ENCODE data around the gene ZNF622.
"Not testable (repeated sequence)": the region's sequence is repeated elsewhere in the genome, so short reads cannot be mapped to it uniquely, and the experiment has no call there.

The ZNF622 gene

GRCh38 chr5:16453609-16454008 is 12.0 kb downstream of the ZNF622 start:
- in situ Hi-C loops (cut with HindIII; ENCODE audit: low pct_ligation_motif_present, low pct_unique_long_range_greater_than_20kb, low sequenced_read_pairs) = no loop called here
- DNase-seq = no peak

DNA sequence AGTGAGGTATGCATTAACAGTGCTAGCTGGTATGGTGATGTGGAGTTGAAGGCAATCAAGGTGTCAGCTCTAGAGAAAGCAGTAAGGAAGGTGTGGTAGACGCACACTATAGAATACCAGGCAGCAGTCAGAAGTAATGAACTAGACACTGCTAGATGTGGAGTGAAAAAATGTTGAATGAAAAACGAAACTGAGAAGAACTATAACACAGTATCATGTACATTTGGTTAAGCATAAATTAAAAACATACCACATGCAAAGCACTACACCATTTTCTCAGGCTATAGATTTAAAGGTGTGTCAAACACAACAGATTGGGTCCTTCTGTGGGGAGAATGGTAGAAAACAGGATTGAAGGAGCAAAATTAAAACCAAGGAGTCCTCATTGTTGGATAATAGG is 15.4 kb downstream of the ZNF622 start:
- no peak for DNase-seq
- in situ Hi-C loops (cut with HindIII; ENCODE audit: low pct_ligation_motif_present, low pct_unique_long_range_greater_than_20kb, low sequenced_read_pairs) = no loop called here

DNA sequence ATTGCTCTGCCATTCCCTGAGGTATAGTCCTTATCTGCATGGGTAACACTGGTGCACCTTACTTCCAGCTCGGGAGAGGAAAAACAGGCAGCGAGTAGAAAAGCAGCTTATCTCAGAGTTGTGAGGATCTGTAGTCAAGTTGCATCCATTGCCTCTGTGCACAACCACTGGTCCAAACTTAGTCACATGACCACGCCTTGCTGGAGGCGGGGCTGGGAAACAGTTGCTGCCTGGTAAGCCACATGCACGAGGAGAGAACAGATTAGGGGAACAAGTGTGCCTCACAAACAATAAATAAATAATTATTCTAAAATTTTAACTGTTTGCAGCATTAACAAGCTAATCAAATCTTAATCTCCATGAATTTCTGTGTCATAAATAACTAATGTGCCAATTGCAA is 18.6 kb downstream of the ZNF622 start:
- DNase-seq = no peak
- in situ Hi-C loops (cut with HindIII; ENCODE audit: low pct_ligation_motif_present, low pct_unique_long_range_greater_than_20kb, low sequenced_read_pairs) = no loop called here

GRCh38 chr5:16437977-16438376 is 27.6 kb downstream of the ZNF622 start:
- DNase-seq = peak; percentile 9
- in situ Hi-C loops (cut with HindIII; ENCODE audit: low pct_ligation_motif_present, low pct_unique_long_range_greater_than_20kb, low sequenced_read_pairs) = no loop called here

DNA sequence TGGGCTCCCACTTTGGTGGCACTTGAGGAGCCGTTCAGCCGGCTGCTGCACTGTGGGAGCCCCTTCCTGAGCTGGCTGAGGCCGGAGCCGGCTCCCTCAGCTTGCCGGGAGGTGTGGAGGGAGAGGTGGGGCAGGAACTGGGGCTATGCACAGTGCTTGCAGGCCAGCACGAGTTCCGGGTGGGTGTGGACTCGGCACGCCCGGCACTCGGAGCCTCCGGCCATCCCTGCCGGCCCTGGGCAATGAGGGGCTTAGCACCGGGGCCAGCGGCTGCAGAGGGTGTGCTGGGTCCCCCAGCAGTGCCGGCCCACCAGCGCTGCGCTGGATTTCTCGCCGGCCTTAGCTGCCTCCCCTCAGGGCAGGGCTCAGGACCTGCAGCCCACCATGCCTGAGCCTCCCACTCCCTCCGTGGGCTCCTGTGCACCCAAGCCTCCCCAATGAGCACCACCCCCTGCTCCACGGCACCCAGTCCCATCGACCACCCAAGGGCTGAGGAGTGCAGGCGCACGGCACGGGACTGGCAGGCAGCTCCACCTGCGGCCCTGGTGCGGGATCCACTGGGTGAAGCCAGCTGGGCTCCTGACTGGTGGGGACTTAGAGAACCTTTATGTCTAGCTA is 29.4 kb downstream of the ZNF622 start:
- DNase-seq; in situ Hi-C loops (cut with HindIII; ENCODE audit: low pct_ligation_motif_present, low pct_unique_long_range_greater_than_20kb, low sequenced_read_pairs): not testable (repeated sequence)

GRCh38 chr5:16431490-16431889 is 34.1 kb downstream of the ZNF622 start:
- in situ Hi-C loops (cut with HindIII; ENCODE audit: low pct_ligation_motif_present, low pct_unique_long_range_greater_than_20kb, low sequenced_read_pairs) = no loop called here
- DNase-seq = no peak

GRCh38 chr5:16430349-16431089 is 35.1 kb downstream of the ZNF622 start:
- in situ Hi-C loops (cut with HindIII; ENCODE audit: low pct_ligation_motif_present, low pct_unique_long_range_greater_than_20kb, low sequenced_read_pairs) = no loop called here

GRCh38 chr5:16428359-16428758 is 37.2 kb downstream of the ZNF622 start:
- in situ Hi-C loops (cut with HindIII; ENCODE audit: low pct_ligation_motif_present, low pct_unique_long_range_greater_than_20kb, low sequenced_read_pairs) = no loop called here
- DNase-seq = no peak

More at GRCh38 chr5:16430349-16431089, 35.1 kb downstream of the ZNF622 start:
- DNase-seq = no peak

- in situ Hi-C loops (cut with HindIII; ENCODE audit: low pct_ligation_motif_present, low pct_unique_long_range_greater_than_20kb, low sequenced_read_pairs) = no loop called here
- DNase-seq = no peak
Measured at GRCh38 chr5:16427587-16427986, 38.0 kb downstream of the ZNF622 start.

GRCh38 chr5:16418471-16418922 is 47.1 kb downstream of the ZNF622 start:
- in situ Hi-C loops (cut with HindIII; ENCODE audit: low pct_ligation_motif_present, low pct_unique_long_range_greater_than_20kb, low sequenced_read_pairs) = no loop called here
- no peak for DNase-seq

- DNase-seq = no peak
- in situ Hi-C loops (cut with HindIII; ENCODE audit: low pct_ligation_motif_present, low pct_unique_long_range_greater_than_20kb, low sequenced_read_pairs) = no loop called here
Measured at GRCh38 chr5:16417398-16418074, 48.1 kb downstream of the ZNF622 start.

GRCh38 chr5:16414861-16415260 is 50.7 kb downstream of the ZNF622 start:
- in situ Hi-C loops (cut with HindIII; ENCODE audit: low pct_ligation_motif_present, low pct_unique_long_range_greater_than_20kb, low sequenced_read_pairs) = no loop called here
- DNase-seq = no peak

DNA sequence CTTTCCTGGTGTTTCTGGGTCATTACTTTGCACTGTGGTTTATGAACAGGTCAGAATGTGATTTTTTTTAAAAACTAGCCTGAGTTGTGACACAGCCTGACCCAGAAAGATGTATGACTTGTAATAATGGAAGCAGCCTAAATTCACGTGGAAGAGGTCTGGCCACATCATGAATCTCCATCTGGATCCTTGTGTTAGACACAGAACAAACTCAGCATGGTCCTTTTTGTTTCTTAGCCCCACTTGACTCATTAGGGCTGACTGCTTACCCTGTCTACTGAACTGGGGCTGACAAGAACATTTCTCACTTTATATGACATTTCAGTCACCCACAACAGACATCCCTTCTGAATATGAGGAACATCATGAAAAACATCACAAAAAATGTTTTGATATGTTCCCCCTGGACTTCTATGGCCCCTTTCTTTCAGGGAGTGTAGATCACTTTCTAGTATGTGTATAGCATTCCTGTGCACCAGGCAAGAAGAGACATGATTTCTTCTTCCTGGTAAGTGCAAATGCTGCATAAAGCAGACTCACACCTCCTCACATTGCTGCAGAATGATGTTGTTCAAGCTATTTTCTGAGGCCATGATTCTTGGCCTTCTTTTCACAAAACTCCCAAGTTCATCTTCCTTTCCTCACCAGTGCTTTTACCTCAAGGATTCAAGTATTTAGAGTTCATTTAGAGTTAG is 52.3 kb downstream of the ZNF622 start:
- DNase-seq = no peak
- in situ Hi-C loops (cut with HindIII; ENCODE audit: low pct_ligation_motif_present, low pct_unique_long_range_greater_than_20kb, low sequenced_read_pairs) = no loop called here

GRCh38 chr5:16412556-16412955 is 53.0 kb downstream of the ZNF622 start:
- DNase-seq = no peak
- in situ Hi-C loops (cut with HindIII; ENCODE audit: low pct_ligation_motif_present, low pct_unique_long_range_greater_than_20kb, low sequenced_read_pairs) = no loop called here

DNA sequence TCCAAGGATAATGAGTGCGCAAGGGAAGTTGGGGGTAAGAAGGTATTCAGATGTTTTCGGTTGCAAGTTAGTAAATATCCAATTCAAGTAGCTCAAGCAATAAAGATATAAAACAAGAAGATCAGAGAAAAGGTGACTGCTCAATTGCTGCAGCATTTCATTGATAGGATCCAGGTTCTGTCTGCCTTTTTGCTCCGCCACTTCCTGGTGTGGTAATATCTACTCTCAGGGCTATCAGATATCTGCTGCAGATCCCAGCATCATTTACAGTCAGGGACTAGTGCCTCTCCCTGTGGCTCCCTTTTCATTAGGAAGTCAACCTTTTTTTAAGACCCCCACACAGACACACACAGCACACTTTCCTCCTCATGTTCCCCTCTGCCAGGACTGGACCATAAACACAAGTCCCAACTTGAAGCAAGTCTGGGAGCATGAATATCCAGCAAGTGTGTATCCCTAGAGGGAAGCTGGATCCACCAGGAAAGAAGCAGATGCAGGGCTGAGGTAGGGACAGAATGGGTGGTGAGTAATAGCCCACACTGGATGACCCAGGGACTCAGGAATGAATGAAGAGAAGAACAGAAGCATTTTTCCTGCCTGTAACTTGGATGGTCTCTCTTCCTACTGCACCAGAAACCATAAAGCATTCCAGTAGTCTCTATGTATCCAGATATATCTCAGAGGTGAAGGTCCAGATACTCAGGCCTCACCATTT is 53.7 kb downstream of the ZNF622 start:
- DNase-seq = no peak
- in situ Hi-C loops (cut with HindIII; ENCODE audit: low pct_ligation_motif_present, low pct_unique_long_range_greater_than_20kb, low sequenced_read_pairs) = no loop called here

GRCh38 chr5:16411235-16411634 is 54.4 kb downstream of the ZNF622 start:
- in situ Hi-C loops (cut with HindIII; ENCODE audit: low pct_ligation_motif_present, low pct_unique_long_range_greater_than_20kb, low sequenced_read_pairs) = no loop called here
- DNase-seq = no peak

DNA sequence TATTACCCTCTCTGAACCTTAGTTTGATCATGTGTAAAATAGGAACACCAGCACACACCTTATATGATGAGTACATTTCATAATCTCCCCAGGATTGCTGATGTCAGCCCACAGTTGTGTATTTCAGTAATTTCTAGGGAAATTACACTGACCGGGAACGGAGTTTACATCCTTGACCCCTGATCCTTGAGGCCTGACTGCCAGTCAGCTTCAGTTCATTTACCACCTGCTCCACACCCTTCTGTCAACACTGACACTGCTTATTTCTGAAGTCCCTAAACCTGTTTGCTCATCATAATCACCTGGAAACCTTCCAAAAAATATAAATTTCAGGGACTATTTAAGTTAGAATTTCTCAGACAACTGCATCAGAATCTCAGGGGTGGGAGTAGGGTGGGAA is 55.3 kb downstream of the ZNF622 start:
- in situ Hi-C loops (cut with HindIII; ENCODE audit: low pct_ligation_motif_present, low pct_unique_long_range_greater_than_20kb, low sequenced_read_pairs) = no loop called here
- DNase-seq = no peak

DNA sequence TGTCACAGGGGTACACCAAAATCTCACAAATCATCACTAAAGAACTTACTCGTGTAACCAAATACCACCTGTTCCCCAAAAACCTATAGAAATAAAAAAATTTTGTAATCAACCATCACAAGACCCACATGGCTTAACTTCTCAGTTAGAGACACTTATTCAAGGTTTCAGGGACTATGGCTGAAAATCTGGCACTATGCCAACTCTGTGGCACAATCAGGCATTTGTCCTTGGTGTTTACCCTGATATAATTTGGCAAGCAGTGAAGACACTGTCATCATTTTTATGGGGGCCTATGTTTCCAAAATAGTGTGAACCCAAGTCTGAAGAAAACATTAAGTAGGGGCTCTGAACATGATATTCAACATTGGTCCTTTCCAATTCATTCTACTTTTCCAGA is 59.0 kb downstream of the ZNF622 start:
- in situ Hi-C loops (cut with HindIII; ENCODE audit: low pct_ligation_motif_present, low pct_unique_long_range_greater_than_20kb, low sequenced_read_pairs) = no loop called here

DNA sequence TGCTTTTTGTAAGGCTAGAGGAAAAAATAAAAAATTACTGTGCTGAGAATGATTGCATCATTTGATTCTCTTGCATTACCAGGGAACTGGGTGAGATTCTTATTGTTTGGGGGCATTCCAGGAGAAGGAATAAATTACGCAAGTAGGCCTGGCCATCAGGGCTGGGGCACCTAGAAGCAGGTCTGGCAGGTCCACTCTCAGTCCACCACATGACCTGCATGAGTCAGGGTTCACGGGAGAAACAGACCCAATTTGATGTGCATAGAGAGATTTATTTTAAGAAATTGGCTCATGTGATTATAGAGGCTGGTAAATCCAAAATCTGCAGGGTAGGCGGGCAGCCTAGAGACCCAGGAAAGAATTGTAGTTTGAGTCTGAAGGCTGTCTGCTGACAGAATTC is 59.6 kb downstream of the ZNF622 start:
- in situ Hi-C loops (cut with HindIII; ENCODE audit: low pct_ligation_motif_present, low pct_unique_long_range_greater_than_20kb, low sequenced_read_pairs) = no loop called here
- DNase-seq = no peak

More for the DNA sequence above, 59.0 kb downstream of the ZNF622 start:
- no peak for DNase-seq

All from ACHN (cell line).